ENCODE measurements around the gene MAP3K5. TPM values are rescaled to one million over a fixed set of nuclear protein-coding genes. Genes with fewer than 3 reads are reported as not detected.
"Not testable (repeated sequence)": the region's sequence is repeated elsewhere in the genome, so short reads cannot be mapped to it uniquely, and the experiment has no call there.

The MAP3K5 gene
- total RNA-seq, 2 experiments from 2014 or later: 6.7 to 7.3 TPM

DNA sequence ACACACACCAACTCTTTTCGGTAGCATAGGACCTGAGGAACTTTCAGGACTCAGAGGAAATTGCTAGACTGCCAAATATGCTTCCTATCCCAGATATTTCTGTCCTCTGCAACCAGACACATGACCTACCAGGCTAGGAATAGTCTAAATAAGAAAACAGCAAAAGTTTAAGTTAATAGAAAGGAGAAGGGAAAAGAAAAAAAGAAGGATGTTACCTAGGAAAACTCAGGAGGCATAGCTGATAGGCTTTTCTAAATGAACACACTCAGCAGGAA, 74.6 kb downstream of the MAP3K5 start:
- Mint-ChIP-seq H3K27me3 (no peaks in the 10 kb centered on the region), H3K27ac (no peak overlapping the region), H3K4me1 (peaks cover 32% of the 10 kb centered on the region), H3K4me3 (no peak overlapping the region), H3K9me3 (ENCODE audit: low read depth) (peaks cover 5% of the 10 kb centered on the region), H3K36me3 (ENCODE audit: low read depth) (peaks cover 10% of the 10 kb centered on the region)
- intact Hi-C loops (cut with DNase I, micrococcal nuclease): no loop called here
- ATAC-seq (no peak), DNase-seq (no peak)
- ChIA-PET POLR2A (no interaction called here), CTCF (interaction anchor here (1.6 to 3.6 kb wide), 4 partner anchors 23 to 75 kb away, joined by 4 to 14 read pairs (median 8); partner anchors contain the start of gene MAP3K5)

DNA sequence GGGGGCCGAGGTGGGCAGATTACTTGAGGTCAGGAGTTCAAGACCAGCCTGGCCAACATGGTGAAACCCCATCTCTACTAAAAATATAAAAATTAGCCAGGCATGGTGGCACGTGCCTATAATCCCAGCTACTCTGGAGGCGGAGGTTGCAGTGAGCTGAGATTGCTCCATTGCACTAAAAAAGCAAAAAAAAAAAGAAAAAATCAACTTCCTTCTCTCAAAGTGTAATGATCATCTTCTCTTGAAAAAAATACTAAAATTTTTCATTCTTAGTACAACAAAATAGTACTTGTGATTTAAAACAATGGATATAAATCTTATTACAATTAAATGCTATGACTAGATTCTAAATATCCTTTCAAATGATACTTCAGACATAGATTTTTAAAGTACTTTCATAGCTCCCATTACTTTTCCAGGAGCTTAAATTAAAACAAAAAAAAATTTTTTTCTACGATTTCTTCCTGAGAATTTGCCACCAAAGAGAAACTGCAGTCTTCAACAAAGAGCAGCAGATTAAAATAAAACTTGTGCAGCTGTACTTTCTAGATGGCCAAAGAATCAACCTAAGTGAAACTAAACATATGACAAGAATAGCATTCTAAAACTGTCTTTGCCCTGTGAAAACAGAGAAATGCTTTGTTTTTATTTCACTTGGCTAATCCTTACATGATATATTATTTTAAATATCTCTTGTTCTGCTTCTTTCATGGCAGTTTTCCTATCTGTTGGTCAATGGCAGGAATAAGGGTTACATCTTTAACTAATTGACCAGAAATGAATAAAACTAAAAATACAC, 75.2 kb downstream of the MAP3K5 start:
- H3K9me3 Mint-ChIP-seq (ENCODE audit: low read depth): peaks cover 5% of the 10 kb centered on the region
- H3K36me3 Mint-ChIP-seq (ENCODE audit: low read depth): peaks cover 15% of the 10 kb centered on the region
- no peak overlapping the region for H3K27ac Mint-ChIP-seq
- ATAC-seq (no peak), DNase-seq (no peak)
- CTCF ChIA-PET: interaction anchor here (0.7 to 3.6 kb wide), 5 partner anchors 24 to 119 kb away, joined by 3 to 14 read pairs (median 4); partner anchors contain the start of gene MAP3K5
- H3K4me3 Mint-ChIP-seq: no peak overlapping the region
- H3K4me1 Mint-ChIP-seq: peaks cover 32% of the 10 kb centered on the region
- intact Hi-C loops (cut with DNase I, micrococcal nuclease): no loop called here
- POLR2A ChIA-PET: interaction anchor here (0.7 kb wide), 1 partner anchor 67 kb away, joined by 4 read pairs; no protein-coding TSS in a partner anchor
- no peaks in the 10 kb centered on the region for H3K27me3 Mint-ChIP-seq

DNA sequence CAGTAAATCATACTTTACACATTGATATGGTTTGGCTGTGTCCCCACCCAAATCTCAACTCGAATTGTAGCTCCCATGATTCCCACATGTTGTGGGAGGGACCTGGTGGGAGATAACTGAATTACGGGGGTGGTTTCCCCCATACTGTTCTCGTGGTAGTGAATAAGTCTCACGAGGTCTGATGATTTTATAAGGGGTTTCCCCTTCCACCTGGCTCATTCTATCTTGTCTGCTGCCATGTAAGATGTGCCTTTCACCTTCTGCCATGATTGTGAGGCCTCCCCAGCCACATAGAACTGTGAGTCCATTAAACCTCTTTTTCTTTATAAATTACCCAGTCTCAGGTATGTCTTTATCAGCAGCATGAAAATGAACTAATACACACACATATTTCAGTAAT, 79.6 kb downstream of the MAP3K5 start:
- DNase-seq; POLR2A ChIA-PET; H3K36me3 Mint-ChIP-seq (ENCODE audit: low read depth); H3K9me3 Mint-ChIP-seq (ENCODE audit: low read depth); H3K27me3 Mint-ChIP-seq; intact Hi-C loops (cut with DNase I, micrococcal nuclease); H3K27ac Mint-ChIP-seq; H3K4me3 Mint-ChIP-seq: not testable (repeated sequence)
- ATAC-seq: peak; percentile 39
- peaks cover 12% of the 10 kb centered on the region for H3K4me1 Mint-ChIP-seq
- CTCF ChIA-PET: interaction anchor here (1.4 to 3.2 kb wide), 2 partner anchors 12 to 80 kb away, joined by 4 to 12 read pairs; partner anchors contain the start of gene MAP3K5

DNA sequence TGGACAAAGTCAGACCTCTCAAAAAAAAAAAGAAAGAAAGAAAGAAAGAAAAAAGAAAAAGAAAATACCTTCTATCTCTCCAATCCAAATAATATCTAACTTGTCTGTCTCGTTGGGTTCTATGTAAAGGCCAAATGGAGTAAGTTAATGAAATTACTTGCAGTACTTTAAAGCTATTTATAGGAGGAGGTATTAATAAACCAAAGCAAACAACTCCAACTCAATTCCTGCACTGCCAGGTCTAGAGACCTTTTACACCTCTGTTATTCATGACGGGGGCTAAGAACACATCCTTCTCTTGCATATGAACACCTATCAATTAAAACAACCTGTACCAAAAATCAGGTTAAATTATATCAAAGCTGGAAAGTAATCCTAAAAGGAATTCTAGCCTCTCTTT, 80.6 kb downstream of the MAP3K5 start:
- no peak overlapping the region for H3K27ac Mint-ChIP-seq
- intact Hi-C loops (cut with DNase I, micrococcal nuclease): no loop called here

DNA sequence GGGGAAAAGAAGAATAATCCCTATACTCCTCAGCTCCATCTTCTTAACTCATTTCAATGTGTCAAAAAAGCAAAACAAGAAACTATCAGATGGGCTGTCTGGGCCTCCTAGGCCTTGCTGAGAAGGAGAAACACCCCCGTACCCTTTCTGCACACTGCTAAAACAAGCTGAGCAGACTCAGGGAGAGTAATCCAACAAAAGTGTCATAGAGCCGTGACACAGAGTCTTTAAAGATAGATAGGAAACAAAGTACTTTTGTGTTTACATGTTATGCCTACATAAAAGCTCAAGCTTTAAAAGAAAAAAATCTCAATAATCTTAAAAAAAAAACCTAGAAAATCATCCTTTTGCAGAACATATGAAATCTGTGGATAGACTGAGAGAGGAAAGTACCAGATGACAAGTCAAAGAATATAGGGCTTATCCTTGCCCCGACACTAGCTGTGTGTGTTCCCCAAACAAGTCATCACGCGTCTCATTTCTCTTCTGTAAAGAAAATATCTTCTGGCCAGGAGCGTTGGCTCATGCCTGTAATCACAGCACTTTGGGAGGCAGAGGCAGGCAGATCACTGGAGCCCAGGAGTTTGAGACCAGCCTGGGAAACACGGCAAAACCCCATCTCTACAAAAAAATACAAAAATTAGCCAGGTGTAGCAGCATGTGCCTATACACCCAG, 81.3 kb downstream of the MAP3K5 start:
- intact Hi-C loops (cut with DNase I, micrococcal nuclease): no loop called here

More for the DNA sequence above, 80.6 kb downstream of the MAP3K5 start:
- no peak for ATAC-seq
- no peak for DNase-seq
- Mint-ChIP-seq H3K4me3 (no peak overlapping the region), H3K36me3 (ENCODE audit: low read depth) (peaks cover 8% of the 10 kb centered on the region), H3K27me3 (no peaks in the 10 kb centered on the region), H3K4me1 (peaks cover 7% of the 10 kb centered on the region), H3K9me3 (ENCODE audit: low read depth) (peaks cover 5% of the 10 kb centered on the region)
- ChIA-PET CTCF (interaction anchor here (0.6 to 3.2 kb wide), 5 partner anchors 11 to 81 kb away, joined by 3 to 12 read pairs (median 4); partner anchors contain the start of gene MAP3K5), POLR2A (no interaction called here)

DNA sequence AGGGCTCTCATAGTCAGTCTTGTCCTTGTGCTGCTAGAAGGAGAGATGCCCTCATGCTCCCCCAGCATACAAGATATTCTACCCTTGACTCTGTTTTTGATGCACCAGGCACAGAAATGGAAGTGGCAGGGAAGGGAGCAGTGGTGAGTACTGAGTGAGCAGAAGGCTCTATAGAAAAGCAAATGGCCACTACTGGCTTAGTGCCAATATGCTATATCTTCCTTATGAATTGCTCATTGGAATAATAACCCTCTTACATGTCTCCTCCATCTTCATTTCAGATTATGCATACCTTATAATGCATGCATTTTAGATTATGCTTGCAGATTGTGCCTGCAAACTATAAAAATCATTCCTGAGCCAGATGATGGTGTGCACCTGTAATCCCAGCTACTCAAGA, 82.8 kb downstream of the MAP3K5 start:
- H3K4me3 Mint-ChIP-seq: no peak overlapping the region
- ChIA-PET POLR2A (no interaction called here), CTCF (no interaction called here)
- no peak overlapping the region for H3K27ac Mint-ChIP-seq
- peaks cover 5% of the 10 kb centered on the region for H3K9me3 Mint-ChIP-seq (ENCODE audit: low read depth)
- DNase-seq (no peak), ATAC-seq (no peak)
- no peaks in the 10 kb centered on the region for H3K27me3 Mint-ChIP-seq
- peaks cover 8% of the 10 kb centered on the region for H3K36me3 Mint-ChIP-seq (ENCODE audit: low read depth)
- intact Hi-C loops (cut with DNase I, micrococcal nuclease): no loop called here
- H3K4me1 Mint-ChIP-seq: peaks cover 3% of the 10 kb centered on the region

More for the DNA sequence above, 81.3 kb downstream of the MAP3K5 start:
- H3K27me3 Mint-ChIP-seq: no peaks in the 10 kb centered on the region
- peaks cover 3% of the 10 kb centered on the region for H3K4me1 Mint-ChIP-seq
- ATAC-seq: no peak
- no peak overlapping the region for H3K27ac Mint-ChIP-seq
- POLR2A ChIA-PET: interaction anchor here (0.7 kb wide), 1 partner anchor 9 kb away, joined by 4 read pairs; no protein-coding TSS in a partner anchor
- DNase-seq: no peak
- H3K4me3 Mint-ChIP-seq: no peak overlapping the region
- H3K36me3 Mint-ChIP-seq (ENCODE audit: low read depth): peaks cover 8% of the 10 kb centered on the region
- H3K9me3 Mint-ChIP-seq (ENCODE audit: low read depth): peaks cover 5% of the 10 kb centered on the region
- CTCF ChIA-PET: interaction anchor here (0.7 to 3.2 kb wide), 5 partner anchors 8 to 81 kb away, joined by 3 to 12 read pairs (median 4); partner anchors contain the start of gene MAP3K5

DNA sequence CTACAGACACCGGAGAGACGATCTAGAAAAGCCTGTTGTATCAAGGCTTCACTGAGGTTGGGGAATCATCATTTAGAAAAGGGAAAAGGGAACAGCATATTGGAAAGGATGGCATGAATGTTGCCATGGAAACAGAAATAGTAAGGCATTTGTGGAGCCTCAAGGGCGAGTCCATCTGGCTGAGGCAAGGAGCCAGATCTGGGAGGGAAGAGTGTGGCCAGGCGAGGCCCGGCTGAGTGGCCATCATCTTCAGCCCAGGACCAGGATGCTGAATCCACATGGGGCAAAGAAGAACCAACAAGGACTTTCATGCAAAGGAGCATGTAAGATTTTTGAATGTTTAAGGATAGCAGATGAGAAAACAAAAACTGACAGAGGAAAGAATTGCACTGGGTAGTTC, 85.8 kb downstream of the MAP3K5 start:
- ATAC-seq (no peak), DNase-seq (no peak)
- H3K4me3 Mint-ChIP-seq: no peak overlapping the region
- no peaks in the 10 kb centered on the region for H3K9me3 Mint-ChIP-seq (ENCODE audit: low read depth)
- POLR2A ChIA-PET: no interaction called here
- intact Hi-C loops (cut with DNase I, micrococcal nuclease): no loop called here
- CTCF ChIA-PET: interaction anchor here (0.6 kb wide), 1 partner anchor 405 kb away, joined by 3 read pairs; no protein-coding TSS in a partner anchor
- peaks cover 4% of the 10 kb centered on the region for H3K4me1 Mint-ChIP-seq
- no peak overlapping the region for H3K27ac Mint-ChIP-seq
- H3K27me3 Mint-ChIP-seq: no peaks in the 10 kb centered on the region
- peaks cover 4% of the 10 kb centered on the region for H3K36me3 Mint-ChIP-seq (ENCODE audit: low read depth)

DNA sequence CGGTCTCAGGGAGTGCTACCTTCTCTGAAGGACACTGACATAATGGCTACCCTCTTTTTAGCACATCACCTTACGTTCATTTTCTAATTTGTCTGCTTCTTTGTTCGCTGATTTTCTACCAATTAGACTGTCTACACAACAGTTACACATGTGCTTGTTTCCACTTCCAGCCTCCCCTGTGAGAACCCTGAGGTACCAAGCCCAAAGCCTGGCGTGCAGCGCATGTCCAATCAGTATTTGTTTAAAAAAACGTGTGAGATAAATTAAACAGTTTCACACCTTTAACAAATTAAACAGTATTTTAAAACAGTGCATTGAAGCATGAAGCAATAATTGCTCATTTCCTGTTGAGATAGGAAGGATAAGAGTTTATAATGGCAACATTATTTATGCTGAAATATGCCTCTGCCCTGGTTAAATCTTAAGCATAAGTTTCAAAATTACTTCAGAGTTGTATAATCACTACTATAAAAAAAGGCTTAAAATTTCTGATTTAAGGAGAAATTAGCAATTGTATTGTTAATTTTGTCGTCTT, 88.9 kb downstream of the MAP3K5 start:
- H3K4me3 Mint-ChIP-seq: no peak overlapping the region
- CTCF ChIA-PET: no interaction called here
- peaks cover 22% of the 10 kb centered on the region for H3K4me1 Mint-ChIP-seq
- H3K9me3 Mint-ChIP-seq (ENCODE audit: low read depth): no peaks in the 10 kb centered on the region
- H3K27ac Mint-ChIP-seq: no peak overlapping the region
- H3K27me3 Mint-ChIP-seq: no peaks in the 10 kb centered on the region
- POLR2A ChIA-PET: no interaction called here
- DNase-seq: no peak
- peaks cover 4% of the 10 kb centered on the region for H3K36me3 Mint-ChIP-seq (ENCODE audit: low read depth)
- intact Hi-C loops (cut with DNase I, micrococcal nuclease): no loop called here
- ATAC-seq: no peak

DNA sequence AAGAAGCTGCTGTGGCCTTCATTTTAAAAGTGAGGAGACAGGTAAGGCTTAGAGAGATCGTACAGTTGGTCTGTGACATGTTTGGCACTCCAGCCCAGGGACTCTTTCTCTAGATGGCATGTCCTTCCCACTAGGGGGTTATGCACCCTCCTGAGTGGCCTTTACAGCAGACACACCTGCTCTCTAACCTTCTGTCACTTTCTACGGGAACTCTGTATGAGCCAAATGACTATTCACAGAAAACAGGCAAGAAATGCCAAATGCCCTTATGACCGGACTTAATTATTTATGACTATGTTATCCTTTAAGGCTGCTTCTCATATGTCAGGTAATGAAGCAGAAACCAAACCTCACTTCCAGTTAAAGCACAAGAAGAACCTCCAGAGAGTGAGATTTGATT, 91.2 kb downstream of the MAP3K5 start:
- intact Hi-C loops (cut with DNase I, micrococcal nuclease): loop anchor here in 1 of 2 experiments (2.0 kb wide), 1 partner anchor 92 kb away; the partner anchor contains the start of gene MAP3K5
- H3K4me3 Mint-ChIP-seq: no peak overlapping the region
- no peaks in the 10 kb centered on the region for H3K27me3 Mint-ChIP-seq
- ATAC-seq (no peak), DNase-seq (no peak)
- CTCF ChIA-PET: interaction anchor here (1.3 to 1.7 kb wide), 4 partner anchors 11 to 91 kb away, joined by 3 to 9 read pairs (median 4); partner anchors contain the start of gene MAP3K5
- H3K27ac Mint-ChIP-seq: no peak overlapping the region
- peaks cover 8% of the 10 kb centered on the region for H3K36me3 Mint-ChIP-seq (ENCODE audit: low read depth)
- POLR2A ChIA-PET: no interaction called here
- H3K4me1 Mint-ChIP-seq: peaks cover 22% of the 10 kb centered on the region
- H3K9me3 Mint-ChIP-seq (ENCODE audit: low read depth): no peaks in the 10 kb centered on the region

DNA sequence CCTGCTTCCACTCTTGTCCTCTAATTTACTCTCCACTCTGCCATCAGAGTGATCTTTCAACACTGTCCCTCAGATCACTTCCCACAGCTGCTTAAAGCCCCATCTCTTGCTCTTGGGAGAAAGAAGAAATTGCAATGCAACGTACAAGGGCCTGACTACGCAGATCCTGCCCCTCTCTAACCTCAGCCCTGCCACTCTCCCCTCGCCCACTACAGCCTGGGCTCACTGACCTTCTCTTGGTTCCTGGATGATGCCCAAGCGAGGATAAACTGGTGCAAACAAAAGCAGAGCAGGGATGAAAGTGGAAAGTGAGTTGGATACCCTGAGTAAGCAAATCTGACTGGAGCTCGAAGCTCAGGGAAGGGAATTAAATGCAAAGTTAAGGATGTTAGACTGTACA, 92.9 kb downstream of the MAP3K5 start:
- H3K4me1 Mint-ChIP-seq: peaks cover 22% of the 10 kb centered on the region
- POLR2A ChIA-PET: no interaction called here
- CTCF ChIA-PET: interaction anchor here (0.6 to 1.3 kb wide), 2 partner anchors 83 to 91 kb away, joined by 3 read pairs; no protein-coding TSS in a partner anchor
- H3K4me3 Mint-ChIP-seq: no peak overlapping the region
- no peaks in the 10 kb centered on the region for H3K9me3 Mint-ChIP-seq (ENCODE audit: low read depth)
- intact Hi-C loops (cut with DNase I, micrococcal nuclease): no loop called here
- H3K36me3 Mint-ChIP-seq (ENCODE audit: low read depth): peaks cover 8% of the 10 kb centered on the region
- ATAC-seq: no peak
- no peaks in the 10 kb centered on the region for H3K27me3 Mint-ChIP-seq
- H3K27ac Mint-ChIP-seq: no peak overlapping the region
- no peak for DNase-seq

DNA sequence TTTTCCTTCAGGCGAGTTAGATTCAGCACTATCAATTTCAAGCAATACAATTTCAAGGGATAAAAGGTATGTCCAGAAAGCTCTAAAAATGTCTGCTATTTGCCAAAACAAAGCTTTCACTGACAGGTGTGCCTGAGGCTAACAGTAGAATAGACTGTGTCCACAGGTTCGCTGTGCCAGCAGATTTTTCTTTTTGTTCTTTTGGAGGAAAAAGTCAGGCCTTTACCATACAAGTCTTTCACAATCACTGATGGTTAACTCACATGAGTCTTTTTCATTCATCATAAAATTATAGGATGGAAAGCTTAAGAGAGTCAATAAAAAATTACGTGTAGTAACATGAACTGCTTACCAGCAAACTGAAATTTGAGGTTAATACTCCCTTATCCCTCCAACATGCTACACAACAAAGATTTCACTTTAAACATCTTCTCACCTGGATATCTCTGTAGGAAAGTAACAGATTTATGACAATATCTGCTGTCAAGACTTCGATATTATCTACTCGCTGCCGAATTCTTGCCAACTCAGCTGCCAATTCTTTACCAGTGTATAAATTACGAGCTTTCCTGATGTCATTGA, 95.4 kb downstream of the MAP3K5 start:
- no peak overlapping the region for H3K27ac Mint-ChIP-seq
- intact Hi-C loops (cut with DNase I, micrococcal nuclease): no loop called here
- no peak for DNase-seq
- peaks cover 20% of the 10 kb centered on the region for H3K4me1 Mint-ChIP-seq
- ChIA-PET CTCF (no interaction called here), POLR2A (no interaction called here)
- peaks cover 4% of the 10 kb centered on the region for H3K36me3 Mint-ChIP-seq (ENCODE audit: low read depth)
- ATAC-seq: no peak
- H3K4me3 Mint-ChIP-seq: no peak overlapping the region
- H3K9me3 Mint-ChIP-seq (ENCODE audit: low read depth): no peaks in the 10 kb centered on the region
- no peaks in the 10 kb centered on the region for H3K27me3 Mint-ChIP-seq

All from activated CD4-positive, alpha-beta T cell treated with anti-CD3 and anti-CD28 coated beads for 36 hours (primary cell).